Smooth muscle cell (in vitro differentiated cells): ENCODE measurements around the gene WASL. TPM values are rescaled to one million over a fixed set of nuclear protein-coding genes. Genes with fewer than 3 reads are reported as not detected.

Source experiments
- DNase-seq: peaks from one replicate; lab custom pipeline; 2025; ENCODE audit not compliant: unreplicated experiment; lab: John Stamatoyannopoulos, UW
- H2AFZ ChIP-seq: fragments of 200-600 bp; sonication (generic); 2 replicates; pipeline ENCODE4 v1.6.0; 2016; ENCODE audit warnings: antibody characterized with exemption, low read depth, mild to moderate bottlenecking
- H3F3A ChIP-seq: fragments of 200-600 bp; sonication (generic); 2 replicates; pipeline ENCODE4 v1.6.0; 2017; ENCODE audit warnings: antibody characterized with exemption, low read depth
- H3K27ac ChIP-seq: fragments of 200-600 bp; sonication (generic); 2 replicates; pipeline ENCODE4 v1.5.1; 2016; ENCODE audit warnings: low read depth, mild to moderate bottlenecking
- H3K27me3 ChIP-seq: fragments of 200-600 bp; sonication (generic); 2 replicates; pipeline ENCODE4 v1.6.1; 2016; ENCODE audit warnings: low read depth, mild to moderate bottlenecking
- H3K36me3 ChIP-seq: fragments of 200-600 bp; sonication (generic); 2 replicates; pipeline ENCODE4 v1.5.1; 2016; ENCODE audit warnings: low read depth
- H3K4me1 ChIP-seq: fragments of 200-600 bp; sonication (generic); 2 replicates; pipeline ENCODE4 v1.5.1; 2016; ENCODE audit warnings: low read depth
- H3K4me2 ChIP-seq: fragments of 200-600 bp; sonication (generic); 2 replicates; pipeline ENCODE4 v1.6.0; 2016; ENCODE audit warnings: mild to moderate bottlenecking
- H3K4me3 ChIP-seq: fragments of 200-600 bp; sonication (generic); 2 replicates; pipeline ENCODE4 v1.5.1; 2016; ENCODE audit warnings: mild to moderate bottlenecking
- H3K79me2 ChIP-seq: fragments of 200-600 bp; sonication (generic); 2 replicates; pipeline ENCODE4 v1.6.0; 2016; ENCODE audit warnings: low read depth, mild to moderate bottlenecking
- H3K9ac ChIP-seq: fragments of 200-600 bp; sonication (generic); 2 replicates; pipeline ENCODE4 v1.6.0; 2016; ENCODE audit warnings: low read depth
- H3K9me3 ChIP-seq: fragments of 200-600 bp; sonication (generic); replicated peaks from 2 replicates; pipeline ENCODE4 v1.5.1; 2016; ENCODE audit warnings: low read depth
- H4K20me1 ChIP-seq: fragments of 200-600 bp; sonication (generic); 2 replicates; pipeline ENCODE4 v1.6.0; 2016; ENCODE audit warnings: low read depth
- WGBS: methylation state at CpG from one replicate; pipeline ENCODE4 v1.1.7; 2016; ENCODE audit warnings: low lambda C conversion rate; 5-methylcytosine and 5-hydroxymethylcytosine counted together
- polyA plus RNA-seq: library from polyadenylated mRNA; unstranded; fragments of >200 nt; fragmentation: Nextera tagmentation; extraction: Ambion mirVana; gene quantifications from 2 replicates; pipeline ENCODE4 v1.2.1, GENCODE V29; 2016
- total RNA-seq: library from RNA; depleted of rRNA; stranded (reverse); fragments of >200 nt; gene quantifications from 2 replicates; pipeline ENCODE4 v1.2.3, GENCODE V29; 2014
- TF ChIP-seq, protein P1 (sequence below): fragments of 200-600 bp; sonication (generic); IDR thresholded peaks from 2 replicates; pipeline ENCODE4 v1.5.1; 2017; ENCODE audit warnings: borderline replicate concordance, mild to moderate bottlenecking, antibody characterized with exemption; ENCODE audit not compliant: insufficient read depth, poor library complexity, severe bottlenecking

WASL gene
- total and polyA plus RNA-seq, 2 experiments from 2014 or later, result 22.7 to 35.3 TPM

DNA sequence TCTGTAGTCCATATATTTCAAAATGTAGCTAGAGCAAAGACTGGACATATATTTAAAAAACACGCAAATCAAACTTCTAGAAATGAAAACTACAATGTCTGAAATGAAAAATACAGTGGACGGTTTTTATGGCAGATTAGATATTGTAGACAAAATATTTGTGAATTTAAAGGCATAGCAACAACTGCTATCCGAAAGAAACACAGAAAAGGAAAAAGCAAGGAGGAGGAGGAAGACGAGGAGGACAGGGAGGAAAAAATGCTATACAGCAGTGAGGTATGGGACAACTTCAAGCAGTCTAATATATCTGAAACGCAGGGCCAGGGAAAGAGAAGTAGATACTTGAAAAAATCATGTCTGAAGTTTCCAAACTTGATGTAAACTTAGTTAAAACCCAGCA is 13.3 kb downstream of the WASL start:
- Histone ChIP-seq H3K36me3 (no peaks in the 10 kb centered on the region), H3K4me3 (no peak overlapping the region), H3F3A (no peaks in the 10 kb centered on the region), H3K9me3 (no peaks in the 10 kb centered on the region), H3K4me1 (no peaks in the 10 kb centered on the region), H3K4me2 (no peak overlapping the region), H3K9ac (no peak overlapping the region), H4K20me1 (peaks cover 99% of the 10 kb centered on the region), H3K27me3 (no peaks in the 10 kb centered on the region), H2AFZ (no peak overlapping the region), H3K27ac (no peak overlapping the region), H3K79me2 (peaks cover 100% of the 10 kb centered on the region)
- WGBS, result 91% methylated on average over 5 of the region's 5 CpGs
- TF ChIP-seq, protein P1, sequence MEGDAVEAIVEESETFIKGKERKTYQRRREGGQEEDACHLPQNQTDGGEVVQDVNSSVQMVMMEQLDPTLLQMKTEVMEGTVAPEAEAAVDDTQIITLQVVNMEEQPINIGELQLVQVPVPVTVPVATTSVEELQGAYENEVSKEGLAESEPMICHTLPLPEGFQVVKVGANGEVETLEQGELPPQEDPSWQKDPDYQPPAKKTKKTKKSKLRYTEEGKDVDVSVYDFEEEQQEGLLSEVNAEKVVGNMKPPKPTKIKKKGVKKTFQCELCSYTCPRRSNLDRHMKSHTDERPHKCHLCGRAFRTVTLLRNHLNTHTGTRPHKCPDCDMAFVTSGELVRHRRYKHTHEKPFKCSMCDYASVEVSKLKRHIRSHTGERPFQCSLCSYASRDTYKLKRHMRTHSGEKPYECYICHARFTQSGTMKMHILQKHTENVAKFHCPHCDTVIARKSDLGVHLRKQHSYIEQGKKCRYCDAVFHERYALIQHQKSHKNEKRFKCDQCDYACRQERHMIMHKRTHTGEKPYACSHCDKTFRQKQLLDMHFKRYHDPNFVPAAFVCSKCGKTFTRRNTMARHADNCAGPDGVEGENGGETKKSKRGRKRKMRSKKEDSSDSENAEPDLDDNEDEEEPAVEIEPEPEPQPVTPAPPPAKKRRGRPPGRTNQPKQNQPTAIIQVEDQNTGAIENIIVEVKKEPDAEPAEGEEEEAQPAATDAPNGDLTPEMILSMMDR, result no peak
- DNase-seq, result no peak

DNA sequence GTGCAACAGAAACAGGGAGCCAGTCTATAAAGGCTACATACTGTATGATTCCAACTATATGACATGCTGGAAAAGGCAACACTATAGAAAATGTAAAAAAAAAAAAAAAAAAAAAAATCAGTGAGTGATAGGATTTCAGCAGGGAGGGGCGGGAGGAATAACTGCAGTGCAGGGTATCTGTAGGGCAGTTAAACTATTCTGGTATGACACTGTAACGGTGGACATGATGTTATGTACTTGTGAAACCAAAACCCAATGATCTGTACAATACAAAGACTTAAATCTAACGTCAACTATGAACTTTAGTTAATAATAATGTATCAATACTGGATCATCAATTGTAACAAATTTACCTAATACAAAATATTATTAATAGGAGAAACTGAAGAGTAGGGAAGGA is 14.3 kb downstream of the WASL start:
- Histone ChIP-seq H3K4me1 (no peaks in the 10 kb centered on the region), H3K9ac (no peak overlapping the region), H3K9me3 (no peaks in the 10 kb centered on the region), H3K27me3 (no peaks in the 10 kb centered on the region), H3K4me2 (no peak overlapping the region), H3F3A (no peaks in the 10 kb centered on the region), H3K4me3 (no peak overlapping the region), H3K79me2 (peaks cover 100% of the 10 kb centered on the region), H3K27ac (no peak overlapping the region), H2AFZ (no peak overlapping the region), H4K20me1 (peaks cover 99% of the 10 kb centered on the region), H3K36me3 (no peaks in the 10 kb centered on the region)
- DNase-seq, result no peak
- TF ChIP-seq, protein P1, result no peak
- WGBS, result 87% methylated on average over 3 of the region's 3 CpGs

DNA sequence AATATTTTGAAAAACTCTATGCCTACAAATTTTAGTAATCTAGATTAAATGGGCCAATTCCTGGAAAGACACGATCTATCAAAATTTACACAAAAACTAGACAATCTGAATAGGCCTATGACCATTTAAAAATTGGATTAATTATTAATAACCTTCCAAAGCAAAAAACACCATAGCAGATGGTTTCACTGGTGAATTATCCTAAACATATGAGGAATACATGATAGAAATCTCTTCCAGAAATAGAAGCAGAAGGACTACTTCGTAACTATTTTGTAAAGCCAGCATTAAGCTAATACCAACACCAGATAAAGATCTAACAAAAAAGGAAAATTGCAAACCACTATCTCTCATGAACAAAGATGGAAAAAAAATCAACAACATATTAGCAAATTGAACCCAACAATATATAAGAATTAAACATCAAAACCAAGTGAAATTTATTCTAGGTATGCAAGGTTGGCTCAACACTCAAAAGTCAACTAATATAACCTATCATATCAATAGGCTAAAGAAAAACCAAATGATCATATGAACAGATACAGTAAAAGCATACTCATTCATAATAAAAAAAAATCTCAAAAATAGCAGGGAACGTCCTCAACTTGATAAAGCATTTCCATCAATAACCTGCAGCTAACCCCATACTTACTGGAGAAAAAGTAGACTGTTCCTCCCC is 16.3 kb downstream of the WASL start:
- no peaks in the 10 kb centered on the region for H3F3A ChIP-seq
- no peak overlapping the region for H3K4me3 ChIP-seq
- no peak for DNase-seq
- WGBS, result 92% methylated on average over 3 of the region's 3 CpGs
- H3K4me2 ChIP-seq, result no peak overlapping the region
- H4K20me1 ChIP-seq, result peaks cover 99% of the 10 kb centered on the region
- H3K9me3 ChIP-seq, result no peaks in the 10 kb centered on the region
- H3K79me2 ChIP-seq, result peaks cover 100% of the 10 kb centered on the region
- H3K27ac ChIP-seq, result no peak overlapping the region
- no peaks in the 10 kb centered on the region for H3K27me3 ChIP-seq
- no peaks in the 10 kb centered on the region for H3K36me3 ChIP-seq
- no peak overlapping the region for H3K9ac ChIP-seq
- TF ChIP-seq, protein P1, result no peak
- no peak overlapping the region for H2AFZ ChIP-seq
- H3K4me1 ChIP-seq, result no peaks in the 10 kb centered on the region

DNA sequence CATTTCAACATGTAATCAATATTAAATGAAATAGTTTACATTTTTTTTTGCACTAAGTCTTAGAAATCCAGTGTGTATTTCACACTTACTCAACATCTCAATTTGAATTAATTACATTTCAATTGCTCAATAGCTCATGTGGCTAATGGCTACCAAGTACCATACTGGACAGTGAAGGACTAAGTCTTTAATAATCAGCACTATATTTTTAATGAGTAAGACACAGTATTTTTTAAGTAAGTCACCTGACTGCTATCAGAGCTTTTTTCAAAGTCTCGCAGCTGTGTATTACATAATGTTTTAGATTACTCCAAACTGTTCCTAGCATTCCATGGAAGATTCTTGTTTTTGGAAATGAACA is 19.6 kb downstream of the WASL start:
- H3K9ac ChIP-seq, result no peak overlapping the region
- H3K27ac ChIP-seq, result no peak overlapping the region
- 85% methylated on average over 1 of the region's 1 CpG for WGBS
- peaks cover 13% of the 10 kb centered on the region for H3K4me1 ChIP-seq
- H3K79me2 ChIP-seq, result peaks cover 100% of the 10 kb centered on the region
- peaks cover 99% of the 10 kb centered on the region for H4K20me1 ChIP-seq
- no peaks in the 10 kb centered on the region for H3K27me3 ChIP-seq
- H3K9me3 ChIP-seq, result no peaks in the 10 kb centered on the region
- TF ChIP-seq, protein P1, result no peak
- H3K4me2 ChIP-seq, result no peak overlapping the region
- H3F3A ChIP-seq, result no peaks in the 10 kb centered on the region
- no peak for DNase-seq
- H3K4me3 ChIP-seq, result no peak overlapping the region
- H2AFZ ChIP-seq, result no peak overlapping the region
- H3K36me3 ChIP-seq, result no peaks in the 10 kb centered on the region
